ENCODE results near the gene SMAD9.

Gene SMAD9

GRCh38 chr13:36817996-36818803, 101.8 kb downstream of the SMAD9 start:
- DNase-seq (ENCODE audit: low read depth) = no peak

DNA sequence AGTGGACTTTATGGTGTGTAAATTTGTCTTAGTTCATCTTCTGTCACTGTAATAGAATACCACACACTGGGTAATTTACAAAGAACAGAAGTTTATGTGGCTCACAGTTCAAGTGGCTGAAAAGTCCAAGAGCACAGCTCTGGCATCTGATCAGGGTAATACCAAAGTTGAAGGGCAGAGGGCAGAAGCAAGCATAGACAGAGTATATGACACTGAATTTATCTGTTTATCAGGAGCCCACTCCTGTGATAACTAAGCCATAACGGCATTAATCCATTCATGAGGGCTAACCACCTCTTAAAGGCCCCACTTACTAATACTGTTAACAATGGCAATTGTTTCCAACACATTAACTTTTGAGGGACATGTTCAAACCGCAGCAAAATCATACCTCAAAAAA, 105.0 kb downstream of the SMAD9 start:
- DNase-seq (ENCODE audit: low read depth) = no peak

DNA sequence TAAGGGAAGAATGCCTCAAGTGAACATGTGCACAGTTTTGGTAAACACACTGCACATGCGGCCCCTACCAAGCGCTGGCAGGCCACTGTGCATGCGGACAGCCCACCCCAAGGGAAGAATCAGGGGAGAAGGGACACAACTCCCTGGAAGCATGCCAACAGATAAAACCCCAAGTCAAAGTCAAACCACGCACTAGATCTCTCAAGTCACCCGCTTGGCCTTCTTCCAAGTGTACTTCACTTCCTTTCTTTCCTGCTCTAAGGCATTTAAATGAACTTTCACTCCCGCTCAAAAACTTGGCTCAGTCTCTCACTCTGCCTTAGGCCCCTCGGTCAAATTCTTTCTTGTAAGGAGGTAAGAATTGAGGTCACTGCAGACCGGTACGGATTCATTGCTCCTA, 105.6 kb downstream of the SMAD9 start:
- no peak for DNase-seq (ENCODE audit: low read depth)

- DNase-seq (ENCODE audit: low read depth) = no peak
Measured at GRCh38 chr13:36813225-36813624, 106.8 kb downstream of the SMAD9 start.

DNA sequence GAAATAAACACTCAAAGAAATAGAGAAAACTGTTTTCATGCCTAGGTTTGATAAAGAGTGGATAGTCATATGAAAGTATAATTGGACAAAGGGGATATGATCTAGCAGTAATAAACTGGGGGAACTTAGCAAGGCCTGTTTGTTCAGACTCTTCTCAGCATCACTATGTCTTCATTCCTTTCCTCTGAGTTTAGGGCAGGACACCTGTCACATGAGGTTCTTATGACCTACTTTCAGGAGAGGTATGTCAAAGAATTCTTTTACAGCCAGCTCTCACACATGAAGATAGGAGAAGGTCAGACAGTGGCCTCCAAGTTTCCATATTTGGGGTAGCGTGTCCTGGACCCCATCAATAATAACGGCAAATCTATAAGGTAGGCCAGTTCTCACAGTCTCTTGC, 112.4 kb downstream of the SMAD9 start:
- DNase-seq (ENCODE audit: low read depth) = no peak

DNA sequence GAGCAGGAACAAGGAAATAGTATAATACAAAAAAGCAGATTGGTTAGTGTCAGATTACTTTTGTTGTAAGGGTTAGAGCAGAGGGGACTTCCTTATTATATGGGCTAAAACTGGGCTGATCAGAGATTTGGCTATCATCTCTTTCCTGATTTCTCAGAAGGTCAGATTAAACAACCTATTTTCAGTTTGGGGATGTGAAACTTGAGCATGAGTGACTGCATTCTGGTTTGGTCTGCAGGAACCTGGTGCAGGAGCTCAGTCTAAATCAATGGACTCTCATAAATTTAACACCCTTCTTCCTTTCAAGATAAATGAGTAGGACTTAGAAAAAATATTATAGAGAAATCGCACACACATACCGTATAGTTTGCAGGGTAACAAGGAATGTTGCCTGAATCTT, 113.9 kb downstream of the SMAD9 start:
- DNase-seq (ENCODE audit: low read depth) = no peak

GRCh38 chr13:36804588-36804987, 115.5 kb downstream of the SMAD9 start:
- DNase-seq (ENCODE audit: low read depth) = no peak

DNA sequence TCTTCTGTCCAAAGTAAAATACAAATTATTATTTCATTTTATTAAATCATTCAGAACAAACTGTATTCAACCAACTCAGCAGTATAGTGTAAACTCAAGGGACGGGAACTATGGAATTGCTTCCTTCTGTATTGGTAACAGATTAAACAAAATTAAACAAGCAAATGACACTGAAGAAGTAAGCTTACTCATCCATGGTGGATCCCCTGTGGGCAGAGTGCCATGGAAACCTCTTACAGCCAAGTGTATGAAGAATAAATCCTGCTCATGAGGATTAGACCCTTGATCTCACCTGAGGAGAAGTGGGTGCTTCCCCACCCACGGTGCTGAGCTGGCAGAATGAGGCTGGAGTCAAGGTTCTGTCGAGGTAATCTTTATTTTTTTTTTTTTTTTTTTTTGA, 119.0 kb downstream of the SMAD9 start:
- no peak for DNase-seq (ENCODE audit: low read depth)

DNA sequence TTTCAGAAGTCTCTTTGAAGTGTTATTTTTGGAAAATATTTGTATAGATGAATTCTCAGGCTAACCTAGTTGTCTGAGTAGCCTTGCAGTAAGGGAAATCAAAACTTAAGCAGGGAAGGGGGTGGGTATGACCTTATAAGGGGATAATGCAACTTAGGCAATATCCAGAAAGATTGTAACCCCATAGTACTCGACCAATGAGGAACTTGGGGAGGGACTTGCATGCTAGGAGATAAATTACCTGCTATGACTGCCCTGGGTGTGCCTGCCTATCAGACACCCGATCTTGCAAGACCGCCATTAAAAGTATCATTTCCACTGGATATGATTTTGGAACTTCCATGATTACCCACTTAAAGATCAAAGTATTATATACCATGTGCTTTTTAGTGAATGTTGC, 124.0 kb downstream of the SMAD9 start:
- DNase-seq (ENCODE audit: low read depth) = no peak

DNA sequence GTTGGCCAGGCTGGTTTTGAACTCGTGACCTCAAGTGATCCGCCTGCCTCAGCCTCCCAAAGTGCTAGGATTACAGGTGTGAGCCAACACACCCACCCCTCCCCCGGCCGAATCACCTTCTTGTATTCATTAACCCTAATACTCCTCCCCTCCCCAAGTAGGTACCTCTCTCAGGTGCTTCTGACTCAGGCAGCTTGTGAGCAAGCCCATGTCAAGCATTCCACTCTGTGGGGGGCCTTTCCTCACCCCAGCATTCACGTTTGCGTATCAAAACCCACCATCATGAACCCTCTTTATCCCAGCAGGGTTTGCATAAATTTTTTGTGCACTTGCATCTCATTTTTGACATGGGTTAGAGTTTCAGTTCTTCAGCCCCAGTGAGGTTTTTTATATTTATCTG, 124.6 kb downstream of the SMAD9 start:
- DNase-seq (ENCODE audit: low read depth) = no peak
